Neural progenitor cell (in vitro differentiated cells): Measurements from ENCODE around the gene AGAP3. TPM values are rescaled to one million over a fixed set of nuclear protein-coding genes. Genes with fewer than 3 reads are reported as not detected.
A peak's percentile ranks its signal among the peaks of the same experiment; 100 is the strongest.

Source experiments
- DNase-seq: peaks from one replicate; pipeline ENCODE4 v3.0.0-alpha.2; 2016; ENCODE audit warnings: low spot score
- H2AFZ ChIP-seq: fragments of 200-600 bp; sonication (generic); replicated peaks from 2 replicates; pipeline ENCODE4 v1.6.1; 2016; ENCODE audit warnings: antibody characterized with exemption
- H3F3A ChIP-seq: fragments of 200-600 bp; sonication (generic); 2 replicates; pipeline ENCODE4 v1.6.1; 2016; ENCODE audit warnings: antibody characterized with exemption, low read depth
- H3K27ac ChIP-seq: fragments of 200-600 bp; sonication (generic); 2 replicates; pipeline ENCODE4 v1.5.1; 2016; ENCODE audit warnings: mild to moderate bottlenecking
- H3K27me3 ChIP-seq: fragments of 200-600 bp; sonication (generic); 2 replicates; pipeline ENCODE4 v1.6.1; 2016; ENCODE audit warnings: mild to moderate bottlenecking, moderate library complexity
- H3K36me3 ChIP-seq: fragments of 200-600 bp; sonication (generic); 2 replicates; pipeline ENCODE4 v1.5.1; 2016
- H3K4me1 ChIP-seq: fragments of 200-600 bp; sonication (generic); 2 replicates; pipeline ENCODE4 v1.6.1; 2016; ENCODE audit warnings: mixed run types
- H3K4me2 ChIP-seq: fragments of 200-600 bp; sonication (generic); 2 replicates; pipeline ENCODE4 v1.6.1; 2016
- H3K4me3 ChIP-seq: fragments of 200-600 bp; sonication (generic); 2 replicates; pipeline ENCODE4 v1.5.1; 2016
- H3K79me2 ChIP-seq: fragments of 200-600 bp; sonication (generic); 2 replicates; pipeline ENCODE4 v1.6.1; 2016; ENCODE audit warnings: low read depth
- H3K9ac ChIP-seq: fragments of 200-600 bp; sonication (generic); 2 replicates; pipeline ENCODE4 v1.6.1; 2016
- H3K9me3 ChIP-seq: fragments of 200-600 bp; sonication (generic); 2 replicates; pipeline ENCODE4 v1.5.1; 2016; ENCODE audit warnings: low read depth
- H4K20me1 ChIP-seq: fragments of 200-600 bp; sonication (generic); 2 replicates; pipeline ENCODE4 v1.6.1; 2016; ENCODE audit warnings: low read depth
- H3K27ac Mint-ChIP-seq: 3 replicates; pipeline ENCODE4 v1.8.0; 2021; ENCODE audit warnings: mixed read lengths
- H3K27me3 Mint-ChIP-seq: 2 replicates; pipeline ENCODE4 v1.8.0; 2022; ENCODE audit warnings: low read depth, mild to moderate bottlenecking, inconsistent platforms, moderate library complexity, mixed read lengths; ENCODE audit not compliant: insufficient read depth
- H3K36me3 Mint-ChIP-seq: 3 replicates; pipeline ENCODE4 v1.8.0; 2021; ENCODE audit warnings: mixed read lengths
- H3K4me1 Mint-ChIP-seq: 3 replicates; pipeline ENCODE4 v1.8.0; 2021; ENCODE audit warnings: mixed read lengths
- H3K4me3 Mint-ChIP-seq: 3 replicates; pipeline ENCODE4 v1.8.0; 2021; ENCODE audit warnings: mild to moderate bottlenecking, moderate library complexity, mixed read lengths
- H3K9me3 Mint-ChIP-seq: 3 replicates; pipeline ENCODE4 v1.8.0; 2020; ENCODE audit warnings: mixed read lengths
- CTCF ChIP-seq: fragments of 200-600 bp; sonication (generic); IDR thresholded peaks from 2 replicates; pipeline ENCODE4 v1.5.1; 2017; ENCODE audit warnings: antibody characterized with exemption, mild to moderate bottlenecking
- EZH2 ChIP-seq: fragments of 200-600 bp; sonication (generic); IDR thresholded peaks from 2 replicates; pipeline ENCODE4 v1.6.1; 2017; ENCODE audit warnings: antibody characterized with exemption, mild to moderate bottlenecking, moderate library complexity
- EZH2phosphoT487 ChIP-seq: fragments of 200-600 bp; sonication (generic); IDR thresholded peaks from 2 replicates; pipeline ENCODE4 v1.6.1; 2017; ENCODE audit warnings: antibody characterized with exemption
- total RNA-seq: library from RNA; depleted of rRNA; stranded (reverse); fragments of >200 nt; gene quantifications from 2 replicates; pipeline ENCODE4 v1.2.3, GENCODE V29; 2015; ENCODE audit warnings: low replicate concordance

The AGAP3 gene
- total RNA-seq, 1 donor from 2014 or later: 38.9 TPM

- Histone ChIP-seq H4K20me1 (peaks cover 24% of the 10 kb centered on the region), H3K36me3 (no peaks in the 10 kb centered on the region), H3K9me3 (no peaks in the 10 kb centered on the region), H3K79me2 (no peaks in the 10 kb centered on the region), H3K4me1 (peaks cover 10% of the 10 kb centered on the region), H3K9ac (no peak overlapping the region), H2AFZ (peak overlapping the region; percentile 90), H3F3A (peaks cover 18% of the 10 kb centered on the region), H3K4me3 (peak overlapping the region; percentile 64), H3K27me3 (peaks cover 100% of the 10 kb centered on the region), H3K4me2 (peak overlapping the region; percentile 97), H3K27ac (no peak overlapping the region)
- Mint-ChIP-seq H3K9me3 (no peaks in the 10 kb centered on the region), H3K36me3 (no peaks in the 10 kb centered on the region), H3K27me3 (peaks cover 34% of the 10 kb centered on the region), H3K27ac (no peak overlapping the region), H3K4me1 (peaks cover 7% of the 10 kb centered on the region), H3K4me3 (peak overlapping the region; percentile 77)
- no peak for DNase-seq
- TF ChIP-seq EZH2 (peak; percentile 96), CTCF (no peak), EZH2phosphoT487 (peak; percentile 94)
These were observed 80.4 kb downstream of the AGAP3 start for GRCh38 chr7:151166629-151167196.

- H3K9me3 ChIP-seq: no peaks in the 10 kb centered on the region
These were observed 81.1 kb downstream of the AGAP3 start, which contains the start of gene GBX1 for GRCh38 chr7:151167197-151167961. GBX1 (minus strand) TSS chr7:151167694; CDS start chr7:151167548, 146 bp downstream.

More at GRCh38 chr7:151167197-151167961, 81.1 kb downstream of the AGAP3 start, which contains the start of gene GBX1:
- H3K79me2 ChIP-seq: no peaks in the 10 kb centered on the region
- peaks cover 24% of the 10 kb centered on the region for H4K20me1 ChIP-seq
- DNase-seq: peak; percentile 75
- Mint-ChIP-seq H3K4me3 (peak within 1 kb of the TSS; percentile 77), H3K9me3 (no peaks in the 10 kb centered on the region), H3K36me3 (no peaks in the 10 kb centered on the region), H3K27ac (no peak within 1 kb of the TSS), H3K4me1 (peaks cover 10% of the 10 kb centered on the region), H3K27me3 (peaks cover 40% of the 10 kb centered on the region)
- peaks cover 22% of the 10 kb centered on the region for H3F3A ChIP-seq
- H3K9ac ChIP-seq: no peak within 1 kb of the TSS
- no peaks in the 10 kb centered on the region for H3K36me3 ChIP-seq
- H2AFZ ChIP-seq: peak within 1 kb of the TSS; percentile 90
- peak within 1 kb of the TSS; percentile 64 for H3K4me3 ChIP-seq
- H3K27me3 ChIP-seq: peaks cover 100% of the 10 kb centered on the region
- no peak within 1 kb of the TSS for H3K27ac ChIP-seq
- peak within 1 kb of the TSS; percentile 97 for H3K4me2 ChIP-seq
- peaks cover 10% of the 10 kb centered on the region for H3K4me1 ChIP-seq
- TF ChIP-seq CTCF (peak; percentile 27), EZH2 (peak; percentile 82), EZH2phosphoT487 (peak; percentile 78)
